HepG2 (cell line): ENCODE results near the gene FCER1A. TPM values are rescaled to one million over a fixed set of nuclear protein-coding genes. Genes with fewer than 3 reads are reported as not detected.

ENCODE experiments used
- ATAC-seq: fragments of 200-7000 bp; cut with Tn5 transposase; 3 replicates; pipeline ENCODE4 v1.9.1; 2020; ENCODE audit warnings: mild to moderate bottlenecking, moderate library complexity
- BruUV-seq: library from RNA; stranded (reverse); fragments of 400-500 nt; replicated peaks from 2 replicates; lab custom pipeline; 2021; lab: Mats Ljungman, UMichigan
- CTCF ChIA-PET: fragments of 300-600 bp; formaldehyde crosslinking; extraction: SDS; loops from one replicate; lab custom pipeline; 2021; ENCODE audit warnings: low total read pairs, inconsistent platforms, low intra/inter-chr PET ratio; lab: Yijun Ruan, JAX
- POLR2A ChIA-PET: fragments of 350-600 bp; sonication (Branson Sonifier 250); formaldehyde crosslinking; loops from one replicate; lab custom pipeline; 2020; ENCODE audit warnings: antibody characterized with exemption, inconsistent platforms; lab: Yijun Ruan, JAX
- DNase-seq: peaks from one replicate; pipeline ENCODE4 v3.0.0-alpha.2; 2015; ENCODE audit warnings: low spot score
- FAIRE-seq: peaks from 3 replicates; lab custom pipeline; 2011; peaks lifted over from hg19 to GRCh38; lab: Jason Lieb, UNC
- H2AFZ ChIP-seq: one replicate; pipeline ENCODE4 v1.6.1; 2011; ENCODE audit warnings: low read length, inconsistent platforms
- H3K27ac ChIP-seq: fragments of 300-600 bp; 3 replicates; pipeline ENCODE4 v1.8.0; 2011; ENCODE audit warnings: mixed run types, mild to moderate bottlenecking, mixed read lengths, low read length, inconsistent platforms; ENCODE audit not compliant: insufficient read depth; ENCODE audit errors: extremely low read length
- H3K27me3 ChIP-seq, 2 experiments: fragments of 200-600 bp in 1 of 2; 2 replicates in 1 of 2; 3 replicates in 1 of 2; pipeline versions ENCODE4 v1.6.0 to v1.8.0; 2011; ENCODE audit warnings: low read length in 2 of 2, mild to moderate bottlenecking in 2 of 2, moderate library complexity in 2 of 2, inconsistent platforms in 1 of 2; ENCODE audit not compliant: insufficient read depth in 2 of 2, control insufficient read depth in 1 of 2
- H3K36me3 ChIP-seq, 2 experiments: fragments of 200-600 bp in 1 of 2; replicated peaks in 1 of 2; 2 replicates in 1 of 2; 3 replicates in 1 of 2; pipeline versions ENCODE4 v1.5.1 to v1.8.0; 2011; ENCODE audit warnings: low read length in 2 of 2, inconsistent platforms in 1 of 2; ENCODE audit not compliant: insufficient read depth in 2 of 2, control insufficient read depth in 1 of 2
- H3K4me1 ChIP-seq: 2 replicates; pipeline ENCODE4 v1.5.1; 2012; ENCODE audit warnings: low read length, inconsistent platforms; ENCODE audit not compliant: insufficient read depth
- H3K4me2 ChIP-seq: 2 replicates; pipeline ENCODE4 v1.6.0; 2011; ENCODE audit warnings: low read depth, low read length, inconsistent platforms
- H3K4me3 ChIP-seq, 3 experiments: fragments of 200-600 bp in 1 of 3; sonication (generic), shearing (Covaris generic) in 1 of 3; replicated peaks in 1 of 3; 2 replicates each; pipeline ENCODE4 v1.5.1; 2011 to 2016; ENCODE audit warnings: low read length in 3 of 3, inconsistent platforms in 2 of 3, low read depth in 2 of 3, mild to moderate bottlenecking in 2 of 3, control low read depth in 1 of 3, mixed read lengths in 1 of 3; ENCODE audit not compliant: insufficient read depth in 1 of 3
- H3K79me2 ChIP-seq: one replicate; pipeline ENCODE4 v1.6.1; 2011; ENCODE audit warnings: low read length, inconsistent platforms; ENCODE audit not compliant: insufficient read depth
- H3K9ac ChIP-seq: 2 replicates; pipeline ENCODE4 v1.6.0; 2011; ENCODE audit warnings: mild to moderate bottlenecking, low read depth, low read length, inconsistent platforms; ENCODE audit not compliant: insufficient read depth
- H3K9me3 ChIP-seq: 2 replicates; pipeline ENCODE4 v1.5.1; 2012; ENCODE audit warnings: mild to moderate bottlenecking, low read length
- H4K20me1 ChIP-seq: 2 replicates; pipeline ENCODE4 v1.6.0; 2011; ENCODE audit warnings: inconsistent platforms, mild to moderate bottlenecking, low read length, moderate library complexity; ENCODE audit not compliant: insufficient read depth
- MEF2D ChIP-seq: sonication (generic); formaldehyde crosslinking; IDR thresholded peaks from 2 replicates; pipeline ENCODE4 v1.5.1; 2020; ENCODE audit warnings: mild to moderate bottlenecking, missing genetic modification reagents
- MIER3 ChIP-seq: IDR thresholded peaks from 2 replicates; pipeline ENCODE4 v1.6.1; 2016; ENCODE audit warnings: missing compliant biosample characterization, borderline replicate concordance
- ZNF224 ChIP-seq: sonication (generic); formaldehyde crosslinking; IDR thresholded peaks from 2 replicates; pipeline ENCODE4 v1.5.0; 2020; ENCODE audit warnings: mild to moderate bottlenecking, missing genetic modification reagents
- ZNF569 ChIP-seq: sonication (generic); formaldehyde crosslinking; IDR thresholded peaks from 2 replicates; pipeline ENCODE4 v1.5.0; 2020; ENCODE audit warnings: mild to moderate bottlenecking, missing genetic modification reagents, moderate library complexity, borderline replicate concordance
- WGBS: methylation state at CpG from one replicate; pipeline ENCODE4 v1.1.6; 2017; ENCODE audit warnings: low lambda C conversion rate; 5-methylcytosine and 5-hydroxymethylcytosine counted together
- in situ Hi-C: cut with HindIII; loops from 2 replicates; pipeline ENCODE4 v1.10.0; 2017; ENCODE audit warnings: low pct_unique_long_range_greater_than_20kb; ENCODE audit not compliant: extremely low pct_ligation_motif_present
- intact Hi-C: fragments of 100-400 bp; cut with micrococcal nuclease; formaldehyde crosslinking; loops from one replicate; pipeline ENCODE4 v1.10.0; 2022; ENCODE audit not compliant: unreplicated experiment
- polyA plus RNA-seq, 8 experiments: library from polyadenylated mRNA; depleted of rRNA in 3 of 8; stranded (reverse) in 7 of 8; unstranded in 1 of 8; fragments of >200 nt; fragmentation: Illumina TruSeq in 4 of 8; extraction: Trizol in 4 of 8; gene quantifications; 2 replicates each; pipeline versions ENCODE4 v1.2.1 to v1.2.3, GENCODE V29; 2011 to 2016; ENCODE audit warnings: low read depth in 4 of 8, missing spikeins in 1 of 8, mixed read lengths in 1 of 8; ENCODE audit not compliant: insufficient read depth in 1 of 8
- total RNA-seq, 5 experiments: library from RNA; depleted of rRNA; stranded (reverse); fragments of >200 nt; fragmentation: Illumina TruSeq; extraction: Trizol; gene quantifications; 2 replicates each; pipeline ENCODE4 v1.2.3, GENCODE V29; 2016; ENCODE audit warnings: low read depth in 1 of 5

The FCER1A gene
- total and polyA plus RNA-seq, 2 of the 13 experiments (the other 11 are each of a cell fraction or from before 2014, with no cell fraction given), result not detected

DNA sequence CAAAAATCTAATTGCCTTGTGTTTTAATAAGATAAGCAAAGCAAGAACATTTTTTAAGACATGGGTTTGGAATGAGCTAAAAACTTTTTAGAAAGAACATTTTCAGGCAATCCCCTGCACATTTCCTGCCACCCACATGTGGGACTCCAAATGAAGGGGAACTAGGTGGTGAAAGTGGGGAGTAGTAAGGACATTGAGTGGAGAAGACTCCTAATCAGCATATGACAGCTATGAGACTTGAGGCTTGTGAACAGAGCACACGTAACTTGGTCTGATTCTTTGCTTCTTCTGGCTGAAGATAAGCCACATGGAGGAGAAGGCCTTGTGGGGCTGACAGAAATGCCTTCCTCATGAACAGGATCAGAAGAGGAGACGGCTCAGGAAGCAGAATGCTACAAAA lies 50.3 kb downstream of the FCER1A start:
- TF ChIP-seq MEF2D (no peak), ZNF569 (no peak), ZNF224 (CRISPR knock-in tag) (no peak), MIER3 (CRISPR knock-in tag) (no peak)
- ATAC-seq, result no peak
- ChIA-PET CTCF (no interaction called here), POLR2A (no interaction called here)
- Histone ChIP-seq H3K27ac (no peak overlapping the region), H3K4me3 (no peak overlapping the region), H3K4me1 (no peaks in the 10 kb centered on the region), H3K9me3 (peaks cover 44% of the 10 kb centered on the region), H3K4me2 (no peak overlapping the region), H4K20me1 (no peaks in the 10 kb centered on the region), H3K36me3 (no peaks in the 10 kb centered on the region), H2AFZ (no peak overlapping the region), H3K79me2 (no peaks in the 10 kb centered on the region), H3K27me3 (no peaks in the 10 kb centered on the region), H3K9ac (no peak overlapping the region)
- in situ Hi-C loops, result no loop called here
- FAIRE-seq, result no peak
- DNase-seq, result no peak
- WGBS, result 4% methylated on average over 2 of the region's 2 CpGs
- intact Hi-C loops, result no loop called here
- no TSS peak for BruUV-seq

Other genes starting within 250 kb of the FCER1A start
- gene AIM2, start 225.6 kb upstream of the FCER1A start, total RNA-seq (2016; rRNA removed; fragmentation: Illumina TruSeq; extraction: Trizol), result not detected in 2 replicates
- gene AIM2, start 225.6 kb upstream of the FCER1A start, polyA plus RNA-seq (2011; rRNA removed), result not detected in 2 replicates
- gene CADM3, start 130.7 kb upstream of the FCER1A start, total RNA-seq (2016; rRNA removed; fragmentation: Illumina TruSeq; extraction: Trizol), result not detected in 2 replicates
- not detected in 2 replicates for gene CADM3, start 130.7 kb upstream of the FCER1A start, polyA plus RNA-seq (2011; rRNA removed)
- not detected in 2 replicates for gene ACKR1, start 97.5 kb upstream of the FCER1A start, total RNA-seq (2016; rRNA removed; fragmentation: Illumina TruSeq; extraction: Trizol)
- gene ACKR1, start 97.5 kb upstream of the FCER1A start, polyA plus RNA-seq (2011; rRNA removed), result not detected in 2 replicates
- gene OR10J4, start 129.9 kb downstream of the FCER1A start, total RNA-seq (2016; rRNA removed; fragmentation: Illumina TruSeq; extraction: Trizol), result not detected in 2 replicates
- gene OR10J4, start 129.9 kb downstream of the FCER1A start, polyA plus RNA-seq (2011; rRNA removed), result not detected in 2 replicates
- gene OR10J1, start 137.4 kb downstream of the FCER1A start, total RNA-seq (2016; rRNA removed; fragmentation: Illumina TruSeq; extraction: Trizol), result not detected in 2 replicates
- not detected in 2 replicates for gene OR10J1, start 137.4 kb downstream of the FCER1A start, polyA plus RNA-seq (2011; rRNA removed)
- not detected in 2 replicates for gene OR10J5, start 233.7 kb downstream of the FCER1A start, total RNA-seq (2016; rRNA removed; fragmentation: Illumina TruSeq; extraction: Trizol)
- not detected in 2 replicates for gene OR10J5, start 233.7 kb downstream of the FCER1A start, polyA plus RNA-seq (2011; rRNA removed)